ENCODE data around the gene IGFL1.
"Not testable (repeated sequence)": the region's sequence is repeated elsewhere in the genome, so short reads cannot be mapped to it uniquely, and the experiment has no call there.

The IGFL1 gene

GRCh38 chr19:46192992-46193650 lies 36.4 kb upstream of the IGFL1 start:
- Histone ChIP-seq H2AFZ (ENCODE audit: low read length) (no peak overlapping the region), H3K36me3 (ENCODE audit: insufficient read depth, low read length) (no peaks in the 10 kb centered on the region), H3K4me1 (ENCODE audit: insufficient read depth, low read length, severe bottlenecking) (no peaks in the 10 kb centered on the region), H3K9me2 (ENCODE audit: low read depth, low read length) (no peaks in the 10 kb centered on the region), H3K4me3 (ENCODE audit: low read depth, low read length, poor library complexity, severe bottlenecking) (no peak overlapping the region), H3K9me3 (ENCODE audit: low read length) (no peaks in the 10 kb centered on the region), H3F3A (ENCODE audit: insufficient read depth, low read length) (no peaks in the 10 kb centered on the region), H3K27me3 (ENCODE audit: insufficient read depth, low read length) (no peaks in the 10 kb centered on the region; the same call in 1 of the 2 replicates), H3K9ac (ENCODE audit: low read length) (no peak overlapping the region), H3K79me2 (ENCODE audit: insufficient read depth, low read length) (no peaks in the 10 kb centered on the region), H3K4me2 (ENCODE audit: low read length) (no peak overlapping the region), H3K27ac (ENCODE audit: low read depth, low read length, poor library complexity, severe bottlenecking) (no peak overlapping the region), H4K20me1 (ENCODE audit: insufficient read depth, low read length) (no peaks in the 10 kb centered on the region)
- no peak for TF ChIP-seq EZH2 (IDR thresholded peaks at IDR 0.05; ENCODE audit: borderline replicate concordance, low read length)
- TF ChIP-seq, protein P1, sequence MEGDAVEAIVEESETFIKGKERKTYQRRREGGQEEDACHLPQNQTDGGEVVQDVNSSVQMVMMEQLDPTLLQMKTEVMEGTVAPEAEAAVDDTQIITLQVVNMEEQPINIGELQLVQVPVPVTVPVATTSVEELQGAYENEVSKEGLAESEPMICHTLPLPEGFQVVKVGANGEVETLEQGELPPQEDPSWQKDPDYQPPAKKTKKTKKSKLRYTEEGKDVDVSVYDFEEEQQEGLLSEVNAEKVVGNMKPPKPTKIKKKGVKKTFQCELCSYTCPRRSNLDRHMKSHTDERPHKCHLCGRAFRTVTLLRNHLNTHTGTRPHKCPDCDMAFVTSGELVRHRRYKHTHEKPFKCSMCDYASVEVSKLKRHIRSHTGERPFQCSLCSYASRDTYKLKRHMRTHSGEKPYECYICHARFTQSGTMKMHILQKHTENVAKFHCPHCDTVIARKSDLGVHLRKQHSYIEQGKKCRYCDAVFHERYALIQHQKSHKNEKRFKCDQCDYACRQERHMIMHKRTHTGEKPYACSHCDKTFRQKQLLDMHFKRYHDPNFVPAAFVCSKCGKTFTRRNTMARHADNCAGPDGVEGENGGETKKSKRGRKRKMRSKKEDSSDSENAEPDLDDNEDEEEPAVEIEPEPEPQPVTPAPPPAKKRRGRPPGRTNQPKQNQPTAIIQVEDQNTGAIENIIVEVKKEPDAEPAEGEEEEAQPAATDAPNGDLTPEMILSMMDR (IDR thresholded peaks at IDR 0.05; ENCODE audit: low read length) = no peak

DNA sequence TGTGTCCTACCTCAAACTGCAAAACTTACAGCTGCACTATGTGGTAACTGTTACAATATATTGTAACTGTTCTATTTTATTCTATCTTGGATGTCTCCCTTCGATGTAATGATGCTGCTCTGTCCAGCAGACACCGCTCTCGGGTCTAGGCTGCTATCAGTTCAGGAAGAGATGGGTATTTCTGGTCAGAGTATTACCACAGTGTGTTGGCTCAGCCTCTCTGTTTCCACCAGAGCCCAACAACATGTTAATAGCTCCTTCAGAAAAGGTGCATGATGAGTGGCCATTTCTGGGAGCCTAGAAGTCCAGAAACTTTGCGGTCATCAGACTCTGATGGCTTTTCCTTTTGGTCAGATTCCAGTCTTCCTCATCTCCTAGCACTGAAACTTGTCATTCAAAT lies 35.9 kb upstream of the IGFL1 start:
- Histone ChIP-seq H3K4me2 (ENCODE audit: low read length) (no peak overlapping the region), H4K20me1 (ENCODE audit: insufficient read depth, low read length) (no peaks in the 10 kb centered on the region), H3K9me2 (ENCODE audit: low read depth, low read length) (no peaks in the 10 kb centered on the region)

DNA sequence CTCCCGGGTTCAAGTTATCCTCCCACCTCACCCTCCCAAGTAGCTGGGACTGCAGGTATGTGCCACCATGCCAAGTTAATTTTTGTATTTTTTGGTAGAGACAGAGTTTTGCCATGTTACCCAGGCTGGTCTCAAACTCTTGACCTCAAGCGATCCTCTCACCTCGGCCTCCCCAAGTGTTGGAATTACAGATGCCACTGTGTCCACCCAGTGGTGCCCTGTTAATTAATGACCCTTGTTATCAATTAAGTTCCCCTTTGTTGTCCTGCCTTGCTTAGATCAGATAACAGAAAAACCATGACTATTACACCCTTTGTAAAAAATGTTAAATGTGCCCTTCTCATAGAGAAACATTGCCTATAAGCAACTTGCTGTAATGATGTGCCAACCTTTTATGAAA lies 34.4 kb upstream of the IGFL1 start:
- Histone ChIP-seq H3K36me3 (ENCODE audit: insufficient read depth, low read length) (no peaks in the 10 kb centered on the region), H3F3A (ENCODE audit: insufficient read depth, low read length) (no peaks in the 10 kb centered on the region), H3K4me3 (ENCODE audit: low read depth, low read length, poor library complexity, severe bottlenecking) (no peak overlapping the region), H3K27ac (ENCODE audit: low read depth, low read length, poor library complexity, severe bottlenecking) (no peak overlapping the region), H4K20me1 (ENCODE audit: insufficient read depth, low read length) (no peaks in the 10 kb centered on the region), H2AFZ (ENCODE audit: low read length) (no peak overlapping the region), H3K4me2 (ENCODE audit: low read length) (no peak overlapping the region), H3K27me3 (ENCODE audit: insufficient read depth, low read length) (no peaks in the 10 kb centered on the region; the same call in 1 of the 2 replicates), H3K9me3 (ENCODE audit: low read length) (no peaks in the 10 kb centered on the region), H3K4me1 (ENCODE audit: insufficient read depth, low read length, severe bottlenecking) (no peaks in the 10 kb centered on the region), H3K79me2 (ENCODE audit: insufficient read depth, low read length) (no peaks in the 10 kb centered on the region), H3K9me2 (ENCODE audit: low read depth, low read length) (no peaks in the 10 kb centered on the region), H3K9ac (ENCODE audit: low read length) (no peak overlapping the region)
- TF ChIP-seq, protein P1 (IDR thresholded peaks at IDR 0.05; ENCODE audit: low read length) = no peak
- no peak for TF ChIP-seq EZH2 (IDR thresholded peaks at IDR 0.05; ENCODE audit: borderline replicate concordance, low read length)

More for the DNA sequence above, 35.9 kb upstream of the IGFL1 start:
- no peak for TF ChIP-seq EZH2 (IDR thresholded peaks at IDR 0.05; ENCODE audit: borderline replicate concordance, low read length)
- TF ChIP-seq, protein P1 (IDR thresholded peaks at IDR 0.05; ENCODE audit: low read length) = no peak
- Histone ChIP-seq H3K27me3 (ENCODE audit: insufficient read depth, low read length) (no peaks in the 10 kb centered on the region; the same call in 1 of the 2 replicates), H3F3A (ENCODE audit: insufficient read depth, low read length) (no peaks in the 10 kb centered on the region), H3K36me3 (ENCODE audit: insufficient read depth, low read length) (no peaks in the 10 kb centered on the region), H3K9me3 (ENCODE audit: low read length) (no peaks in the 10 kb centered on the region), H3K79me2 (ENCODE audit: insufficient read depth, low read length) (no peaks in the 10 kb centered on the region), H3K4me1 (ENCODE audit: insufficient read depth, low read length, severe bottlenecking) (no peaks in the 10 kb centered on the region), H3K9ac (ENCODE audit: low read length) (no peak overlapping the region), H2AFZ (ENCODE audit: low read length) (no peak overlapping the region), H3K4me3 (ENCODE audit: low read depth, low read length, poor library complexity, severe bottlenecking) (no peak overlapping the region), H3K27ac (ENCODE audit: low read depth, low read length, poor library complexity, severe bottlenecking) (no peak overlapping the region)

DNA sequence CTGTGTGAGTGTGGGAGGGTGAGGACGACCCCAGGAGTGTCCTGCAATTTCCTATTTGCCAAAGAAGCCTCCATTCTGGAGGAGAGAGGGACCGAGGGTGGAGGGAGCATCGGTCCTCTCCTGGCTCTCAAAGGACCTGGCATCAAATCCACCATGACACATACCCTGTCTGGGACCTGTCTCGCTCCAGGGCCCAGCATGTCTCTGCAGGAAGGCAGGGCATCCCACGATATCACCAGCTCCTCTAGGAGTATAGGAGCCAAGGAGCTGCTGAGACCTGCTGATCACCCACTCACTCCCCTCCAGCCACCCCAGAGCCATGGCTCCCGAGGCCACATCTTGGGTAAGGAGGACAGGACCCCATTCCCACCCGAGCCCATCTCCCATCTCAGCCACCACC lies 33.6 kb upstream of the IGFL1 start:
- H4K20me1 ChIP-seq (ENCODE audit: insufficient read depth, low read length); H3K9me3 ChIP-seq (ENCODE audit: low read length); H3F3A ChIP-seq (ENCODE audit: insufficient read depth, low read length); H3K4me3 ChIP-seq (ENCODE audit: low read depth, low read length, poor library complexity, severe bottlenecking); H3K36me3 ChIP-seq (ENCODE audit: insufficient read depth, low read length); H3K27ac ChIP-seq (ENCODE audit: low read depth, low read length, poor library complexity, severe bottlenecking); H3K79me2 ChIP-seq (ENCODE audit: insufficient read depth, low read length); H3K9me2 ChIP-seq (ENCODE audit: low read depth, low read length); H3K4me2 ChIP-seq (ENCODE audit: low read length); H2AFZ ChIP-seq (ENCODE audit: low read length); H3K27me3 ChIP-seq (ENCODE audit: insufficient read depth, low read length); H3K9ac ChIP-seq (ENCODE audit: low read length); H3K4me1 ChIP-seq (ENCODE audit: insufficient read depth, low read length, severe bottlenecking): not testable (repeated sequence)

All from OCI-LY1 (cell line).